CD4-positive, alpha-beta T cell treated with Interleukin-15 for 4 hours (primary cell): ENCODE data around the gene GPS2.

Experiments
- DNase-seq: peaks from one replicate; pipeline ENCODE4 v3.0.0-alpha.2; 2020; ENCODE audit warnings: low spot score

GPS2 gene, protein sequence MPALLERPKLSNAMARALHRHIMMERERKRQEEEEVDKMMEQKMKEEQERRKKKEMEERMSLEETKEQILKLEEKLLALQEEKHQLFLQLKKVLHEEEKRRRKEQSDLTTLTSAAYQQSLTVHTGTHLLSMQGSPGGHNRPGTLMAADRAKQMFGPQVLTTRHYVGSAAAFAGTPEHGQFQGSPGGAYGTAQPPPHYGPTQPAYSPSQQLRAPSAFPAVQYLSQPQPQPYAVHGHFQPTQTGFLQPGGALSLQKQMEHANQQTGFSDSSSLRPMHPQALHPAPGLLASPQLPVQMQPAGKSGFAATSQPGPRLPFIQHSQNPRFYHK

DNA sequence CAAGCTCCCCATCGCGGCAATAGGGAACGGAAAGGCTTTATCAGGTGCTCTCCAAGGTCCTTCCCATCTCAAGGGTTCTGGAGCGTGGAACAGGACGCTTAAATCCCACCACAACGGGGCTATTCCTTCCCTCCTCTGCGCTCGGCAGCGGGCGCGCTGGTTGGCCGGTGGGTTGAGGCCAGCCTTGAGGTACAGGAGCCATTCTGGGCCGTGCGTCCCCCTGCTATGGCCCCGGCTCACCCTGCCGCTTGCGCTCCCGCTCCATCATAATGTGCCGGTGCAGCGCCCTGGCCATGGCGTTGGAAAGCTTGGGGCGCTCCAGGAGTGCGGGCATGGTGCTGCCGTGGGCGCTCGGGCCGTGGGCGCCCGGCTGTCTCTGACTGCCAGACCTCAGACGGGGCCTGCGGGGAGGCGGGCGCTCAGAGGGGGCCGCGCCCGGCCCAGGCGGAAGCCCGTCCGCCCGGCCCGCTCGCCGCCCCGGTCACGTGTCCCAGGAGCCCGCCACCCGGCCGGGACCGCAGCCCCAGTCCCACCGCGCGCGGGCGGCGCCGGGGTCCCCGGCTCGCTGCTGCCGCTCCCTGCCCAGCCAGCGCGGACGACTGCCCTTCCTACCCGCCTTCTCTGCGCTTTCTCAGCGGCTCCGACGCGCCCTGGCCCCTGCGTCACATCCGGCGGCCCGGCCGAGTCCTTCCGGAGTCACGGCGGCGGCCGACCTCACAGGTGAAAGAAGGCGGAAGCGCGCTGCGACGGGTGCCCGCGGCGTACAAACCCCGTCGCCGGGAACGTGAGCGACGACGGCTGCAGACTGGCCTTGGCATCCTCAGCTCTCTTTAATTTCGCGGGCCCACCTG, at the start of gene GPS2:
Gene GPS2 (minus strand): TSS at position 642 of the 851 bp plus-strand sequence. CDS start 308 bp downstream, at position 334.
- peak; percentile 92 for DNase-seq

DNA sequence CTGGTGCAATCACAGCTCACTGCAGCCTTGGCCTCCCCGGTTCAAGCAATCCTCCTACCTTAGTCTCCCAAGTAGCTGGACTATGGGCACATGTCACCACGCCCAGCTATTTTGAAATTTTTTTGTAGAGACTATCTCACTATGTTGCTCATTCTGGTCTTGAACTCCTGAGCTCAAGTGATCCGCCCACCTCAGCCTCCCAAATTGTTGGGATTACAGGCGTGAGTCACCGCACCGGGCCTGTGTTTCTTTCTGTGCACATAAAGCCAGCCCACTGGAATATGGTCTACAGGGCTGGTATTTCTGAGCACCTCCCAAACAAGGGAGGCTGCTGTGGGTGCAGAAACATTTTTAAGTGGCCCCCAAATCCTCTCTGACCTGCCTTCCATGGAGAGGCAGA, 48.2 kb upstream of the GPS2 start:
- DNase-seq: no peak

DNA sequence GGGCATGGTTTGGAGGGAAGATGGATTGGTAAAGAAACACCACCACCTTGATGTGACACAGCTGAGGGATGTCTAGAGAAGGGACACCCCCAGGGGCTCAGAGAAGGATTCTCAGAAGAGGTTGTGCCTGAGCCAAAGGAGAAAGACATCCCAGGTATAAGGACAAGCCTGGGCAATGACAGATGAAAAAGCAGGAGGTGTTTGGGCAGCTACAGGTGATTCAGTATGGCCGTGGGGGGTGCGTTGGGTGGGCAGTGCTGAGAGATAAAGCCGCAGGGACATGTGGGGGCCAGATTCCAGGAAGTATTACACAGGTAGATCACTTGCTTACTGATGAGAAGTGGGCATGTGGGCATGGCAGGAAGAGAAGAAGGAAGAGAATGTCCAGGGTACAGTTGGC, 46.7 kb upstream of the GPS2 start:
- DNase-seq: no peak

DNA sequence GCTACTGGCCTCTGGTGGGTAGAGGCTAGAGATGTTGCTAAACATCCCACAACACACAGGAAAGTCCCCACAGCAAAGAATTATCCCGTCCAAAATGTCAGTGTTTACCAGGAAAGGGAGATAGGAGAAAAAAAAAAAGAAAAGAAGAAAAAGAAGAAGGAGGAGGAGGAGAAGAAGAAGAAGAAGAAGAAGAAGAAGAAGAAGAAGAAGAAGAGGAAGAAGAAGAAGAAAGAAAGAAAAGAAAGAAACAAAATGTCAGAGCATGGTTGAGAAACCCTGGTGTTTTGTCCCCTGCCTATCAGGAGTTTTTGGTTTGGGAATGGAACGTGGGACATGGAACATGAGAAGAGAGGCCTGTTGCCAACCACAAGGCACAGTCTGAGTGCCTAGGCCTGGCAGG, 42.2 kb upstream of the GPS2 start:
- DNase-seq: no peak

DNA sequence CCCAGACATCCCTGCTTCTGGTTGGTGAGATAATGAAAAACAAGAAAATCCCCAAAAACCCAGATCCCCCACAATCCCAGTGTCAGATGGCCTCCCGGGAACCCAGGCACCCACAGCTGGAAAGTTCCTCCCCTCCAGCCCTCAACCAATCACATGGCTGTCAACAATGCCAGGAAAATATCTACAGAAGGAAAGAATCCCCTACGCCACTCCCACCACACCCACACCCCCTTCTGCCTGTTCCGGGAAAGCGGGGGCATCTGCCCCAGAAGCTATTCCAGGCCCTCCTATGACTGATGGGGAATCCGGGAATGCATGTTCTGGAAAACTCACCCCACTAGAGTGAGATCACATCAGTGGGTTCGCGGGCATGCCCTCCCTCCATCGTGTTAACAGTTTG, 41.6 kb upstream of the GPS2 start:
- DNase-seq: no peak

DNA sequence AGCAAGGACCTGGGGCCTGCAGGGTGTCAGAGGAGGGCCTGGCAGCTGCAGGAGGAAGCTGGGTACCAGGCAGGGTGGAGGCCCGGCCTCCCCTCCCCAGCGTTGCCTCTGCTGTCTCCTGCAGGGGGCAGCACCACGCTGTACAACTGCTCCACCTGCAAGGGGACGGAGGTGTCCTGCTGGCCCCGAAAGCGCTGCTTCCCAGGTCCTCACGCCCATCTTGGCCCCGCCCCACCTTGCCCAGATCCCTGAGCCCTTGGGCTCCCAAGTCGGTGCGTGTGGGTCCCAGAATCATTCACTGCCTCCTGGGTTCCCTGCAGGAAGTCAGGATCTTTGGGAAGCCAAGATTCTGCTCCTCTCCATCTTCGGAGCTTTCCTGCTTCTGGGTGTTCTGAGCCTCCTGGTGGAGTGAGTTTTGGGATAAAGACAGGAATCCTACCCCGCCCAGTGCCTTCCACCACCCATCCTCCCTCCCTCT, 41.0 kb upstream of the GPS2 start:
- DNase-seq: peak; percentile 88

DNA sequence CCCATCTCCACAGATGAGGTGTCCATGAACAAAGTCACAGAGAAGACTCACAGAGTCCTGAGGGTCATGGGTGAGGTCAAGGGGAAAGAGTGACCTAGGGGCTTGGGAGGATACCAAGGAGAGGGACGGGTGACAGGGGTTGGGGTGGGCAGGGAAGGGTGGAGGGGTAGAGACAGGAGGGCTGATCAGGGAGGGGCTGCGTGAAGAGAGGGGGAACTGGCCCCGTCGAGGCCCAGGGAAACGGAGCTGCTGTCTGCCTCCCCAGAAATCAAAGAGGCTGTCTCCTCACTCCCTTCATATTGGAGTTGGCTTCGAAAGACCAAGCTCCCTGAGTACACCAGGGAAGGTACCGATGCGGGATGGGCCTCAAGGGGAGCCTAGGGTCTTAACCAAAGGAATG, 40.4 kb upstream of the GPS2 start:
- no peak for DNase-seq

DNA sequence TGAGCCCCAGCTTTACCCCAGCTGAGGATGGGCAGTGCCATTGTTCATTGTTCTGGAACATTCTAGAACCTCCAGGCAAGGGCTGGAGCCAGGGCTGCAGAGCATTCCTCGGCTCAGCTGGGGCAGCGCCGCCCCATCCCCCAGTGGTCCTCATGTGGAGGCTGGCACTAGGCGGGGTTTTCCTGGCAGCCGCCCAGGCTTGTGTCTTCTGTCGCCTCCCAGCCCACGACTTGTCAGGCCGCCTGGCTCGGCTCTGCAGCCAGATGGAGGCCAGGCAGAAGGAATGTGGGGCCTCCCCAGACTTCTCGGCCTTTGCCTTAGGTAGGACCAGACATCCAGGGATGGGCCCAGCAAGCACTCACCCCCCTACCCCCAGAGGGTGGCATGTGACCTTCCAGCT, 39.9 kb upstream of the GPS2 start, which contains the start of gene TMEM95:
Gene TMEM95 (plus strand): TSS at position 104 of the 400 bp plus-strand sequence. CDS start 49 bp downstream, at position 153.
- DNase-seq: no peak

DNA sequence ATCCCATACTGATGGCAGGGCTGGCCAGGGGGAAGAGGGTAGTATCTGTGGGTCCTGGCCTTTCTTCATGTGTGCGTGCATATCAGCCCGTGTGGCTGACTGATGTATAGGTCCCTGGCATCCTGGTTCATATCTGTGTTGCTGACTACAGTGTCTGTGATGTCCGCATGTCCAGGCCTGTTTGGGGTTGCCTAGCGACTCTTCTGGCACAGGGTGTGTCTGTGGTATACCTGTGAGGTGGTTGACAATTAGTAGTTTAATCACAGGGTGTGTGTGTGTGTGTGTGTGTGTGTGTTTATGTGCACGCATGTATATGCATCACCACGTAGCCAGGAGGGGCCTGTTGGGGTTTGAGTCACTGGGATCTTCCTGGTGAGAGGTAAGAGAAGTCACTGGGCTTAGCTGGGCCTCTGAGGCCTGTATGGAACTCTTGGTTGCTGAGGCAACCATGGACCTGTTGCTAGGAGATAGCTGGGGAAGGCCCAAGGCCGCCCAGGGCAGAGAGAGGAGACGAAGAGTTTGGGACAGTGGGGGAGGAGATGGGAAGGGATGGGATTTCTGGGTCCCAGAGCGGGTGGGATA, 39.2 kb upstream of the GPS2 start:
- DNase-seq: peak; percentile 70

DNA sequence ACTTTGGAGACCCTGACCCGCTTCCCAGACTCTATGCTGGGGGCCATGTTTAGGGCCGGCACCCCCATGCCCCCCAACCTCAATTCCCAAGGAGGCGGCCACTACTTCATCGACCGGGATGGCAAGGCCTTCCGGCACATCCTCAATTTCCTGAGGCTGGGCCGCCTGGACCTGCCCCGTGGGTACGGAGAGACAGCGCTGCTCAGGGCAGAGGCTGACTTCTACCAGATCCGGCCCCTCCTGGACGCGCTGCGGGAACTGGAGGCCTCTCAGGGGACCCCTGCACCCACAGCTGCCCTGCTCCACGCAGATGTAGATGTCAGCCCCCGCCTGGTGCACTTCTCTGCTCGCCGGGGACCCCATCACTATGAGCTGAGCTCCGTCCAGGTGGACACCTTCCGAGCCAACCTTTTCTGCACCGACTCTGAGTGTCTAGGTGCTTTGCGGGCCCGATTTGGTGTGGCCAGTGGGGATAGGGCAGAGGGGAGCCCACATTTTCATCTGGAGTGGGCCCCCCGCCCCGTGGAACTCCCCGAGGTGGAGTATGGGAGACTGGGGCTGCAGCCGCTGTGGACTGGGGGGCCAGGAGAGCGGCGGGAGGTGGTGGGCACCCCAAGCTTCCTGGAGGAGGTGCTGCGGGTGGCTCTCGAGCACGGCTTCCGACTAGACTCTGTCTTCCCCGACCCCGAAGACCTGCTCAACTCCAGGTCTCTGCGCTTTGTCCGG, 37.9 kb upstream of the GPS2 start:
- no peak for DNase-seq

DNA sequence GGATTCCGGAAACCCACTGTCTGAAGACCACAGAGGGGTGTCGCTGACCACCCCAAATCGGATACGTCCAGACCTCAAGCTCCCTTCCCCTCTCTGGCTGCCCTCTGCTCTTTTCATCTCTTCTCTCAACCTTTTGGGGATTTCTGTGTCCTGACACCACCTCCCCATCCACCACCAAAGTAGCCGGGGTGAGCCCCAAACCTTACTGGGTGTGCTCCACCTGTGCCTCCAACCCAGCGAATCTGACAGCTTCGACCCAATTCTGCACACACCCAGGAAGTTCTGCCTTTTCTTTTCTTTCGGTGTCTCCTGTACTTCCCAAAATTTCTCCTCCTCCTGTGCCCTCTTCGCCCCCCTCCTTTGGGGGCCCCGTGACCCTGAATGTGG, 37.3 kb upstream of the GPS2 start:
- DNase-seq: peak; percentile 11

DNA sequence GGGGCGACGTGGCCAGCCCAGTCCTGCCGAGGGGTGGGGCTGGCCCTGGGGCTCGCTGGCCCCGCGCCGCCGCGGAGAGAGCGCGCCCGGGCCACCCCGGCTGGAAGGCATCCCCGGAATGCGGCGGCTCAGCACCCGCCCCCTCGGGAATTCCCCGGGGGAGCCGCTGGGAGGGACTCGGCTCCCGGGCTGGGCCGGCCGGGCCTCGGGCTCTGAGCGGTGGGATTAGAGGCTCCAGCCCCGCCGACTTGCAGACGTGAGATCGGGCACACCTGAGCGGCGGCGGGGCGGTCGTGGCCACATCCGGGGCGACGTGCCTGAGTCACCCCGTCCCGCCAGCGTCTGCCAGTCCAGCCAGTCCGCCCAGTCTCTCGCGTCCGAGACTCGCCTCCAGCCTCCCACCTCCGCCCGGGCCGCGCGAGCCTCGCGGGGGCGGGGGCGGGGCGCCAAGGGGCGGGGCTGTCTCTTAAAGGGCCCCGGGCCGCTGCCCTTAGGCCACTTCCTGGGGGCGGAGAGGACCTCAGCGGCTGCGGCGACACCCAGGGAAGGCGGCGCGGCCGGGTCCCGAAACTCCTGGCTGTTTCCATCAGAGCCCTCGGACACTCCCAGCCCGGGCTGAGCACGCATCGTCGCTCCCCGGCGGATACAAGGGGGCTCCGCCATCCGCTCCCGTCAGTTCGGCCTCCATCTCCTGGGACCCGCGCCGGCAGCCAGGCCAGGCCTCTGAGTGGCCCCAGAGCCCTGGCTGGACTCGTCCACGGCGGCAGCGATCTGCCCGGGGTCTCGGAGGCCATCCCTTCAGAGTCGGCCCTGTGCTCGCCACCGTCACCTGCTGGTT, 36.7 kb upstream of the GPS2 start, which contains the start of gene KCTD11:
Gene KCTD11 (plus strand): TSS at position 498 of the 838 bp plus-strand sequence.
- peak; percentile 81 for DNase-seq

DNA sequence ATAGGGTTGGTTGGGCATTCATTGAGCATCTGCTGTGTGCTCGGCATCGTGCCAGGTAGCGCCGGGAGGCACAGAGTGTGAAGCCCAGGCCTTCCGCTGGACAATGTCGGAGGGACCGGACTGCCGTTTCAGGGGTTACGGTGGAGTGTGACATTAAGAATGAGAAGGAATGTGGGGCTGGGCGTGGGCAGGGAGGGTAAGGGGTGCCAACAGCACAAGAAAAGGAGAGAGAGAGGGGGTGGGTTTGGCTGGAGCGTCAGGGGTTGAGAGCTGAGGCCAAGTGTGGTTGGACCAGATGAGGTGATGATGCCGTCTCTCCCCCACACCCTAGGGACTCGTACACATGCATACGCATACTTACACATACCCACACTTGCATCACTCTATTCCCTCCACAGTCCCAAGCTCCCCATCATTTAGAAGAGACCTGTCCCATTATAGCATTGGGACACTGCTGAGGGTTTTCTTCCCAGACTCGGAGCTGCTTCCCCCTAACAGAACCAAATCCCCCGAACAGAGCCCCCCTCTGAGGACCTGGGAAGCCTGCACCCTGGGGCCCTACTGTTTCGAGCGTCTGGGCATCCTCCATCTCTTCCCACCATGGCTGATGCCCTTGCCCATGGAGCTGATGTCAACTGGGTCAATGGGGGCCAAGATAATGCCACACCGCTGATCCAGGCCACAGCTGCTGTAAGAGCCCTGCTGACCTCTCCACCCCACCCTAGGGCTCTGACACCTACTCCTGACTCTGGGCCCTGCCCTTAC, 33.5 kb upstream of the GPS2 start:
- no peak for DNase-seq

DNA sequence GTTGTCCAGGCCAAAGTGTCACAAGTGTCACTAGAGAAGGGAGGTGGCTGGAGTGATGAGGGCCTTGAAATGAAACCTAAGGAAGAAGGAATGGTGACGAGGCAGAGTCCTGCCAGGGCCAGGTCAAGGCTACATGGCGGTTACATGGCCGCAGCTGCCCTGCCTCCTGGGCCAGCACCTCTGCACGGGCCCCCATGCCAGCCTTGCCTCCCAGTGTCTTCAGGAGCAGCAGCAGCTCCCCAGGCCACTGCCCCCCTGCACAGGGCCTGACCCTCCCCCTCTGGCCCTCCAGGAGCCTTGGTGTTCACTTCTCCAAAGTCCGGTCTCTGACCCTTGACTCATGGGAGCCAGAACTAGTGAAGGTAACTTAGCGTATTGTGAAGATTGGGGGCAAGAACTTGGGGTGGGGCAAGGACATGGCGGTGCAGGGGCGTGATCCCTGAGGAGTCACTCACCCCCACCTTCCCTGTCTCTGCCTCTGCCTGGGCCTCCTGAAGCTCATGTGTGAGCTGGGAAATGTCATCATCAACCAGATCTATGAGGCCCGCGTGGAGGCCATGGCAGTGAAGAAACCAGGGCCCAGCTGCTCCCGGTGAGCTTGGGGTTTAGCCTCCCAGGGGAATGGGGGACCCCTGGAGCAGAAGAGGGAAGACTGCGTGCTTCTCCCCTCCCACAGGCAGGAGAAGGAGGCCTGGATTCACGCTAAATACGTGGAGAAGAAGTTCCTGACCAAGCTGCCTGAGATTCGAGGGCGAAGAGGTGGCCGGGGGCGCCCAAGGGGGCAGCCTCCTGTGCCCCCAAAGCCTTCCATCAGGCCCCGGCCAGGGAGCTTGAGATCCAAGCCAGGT, 32.7 kb upstream of the GPS2 start:
- DNase-seq: no peak

DNA sequence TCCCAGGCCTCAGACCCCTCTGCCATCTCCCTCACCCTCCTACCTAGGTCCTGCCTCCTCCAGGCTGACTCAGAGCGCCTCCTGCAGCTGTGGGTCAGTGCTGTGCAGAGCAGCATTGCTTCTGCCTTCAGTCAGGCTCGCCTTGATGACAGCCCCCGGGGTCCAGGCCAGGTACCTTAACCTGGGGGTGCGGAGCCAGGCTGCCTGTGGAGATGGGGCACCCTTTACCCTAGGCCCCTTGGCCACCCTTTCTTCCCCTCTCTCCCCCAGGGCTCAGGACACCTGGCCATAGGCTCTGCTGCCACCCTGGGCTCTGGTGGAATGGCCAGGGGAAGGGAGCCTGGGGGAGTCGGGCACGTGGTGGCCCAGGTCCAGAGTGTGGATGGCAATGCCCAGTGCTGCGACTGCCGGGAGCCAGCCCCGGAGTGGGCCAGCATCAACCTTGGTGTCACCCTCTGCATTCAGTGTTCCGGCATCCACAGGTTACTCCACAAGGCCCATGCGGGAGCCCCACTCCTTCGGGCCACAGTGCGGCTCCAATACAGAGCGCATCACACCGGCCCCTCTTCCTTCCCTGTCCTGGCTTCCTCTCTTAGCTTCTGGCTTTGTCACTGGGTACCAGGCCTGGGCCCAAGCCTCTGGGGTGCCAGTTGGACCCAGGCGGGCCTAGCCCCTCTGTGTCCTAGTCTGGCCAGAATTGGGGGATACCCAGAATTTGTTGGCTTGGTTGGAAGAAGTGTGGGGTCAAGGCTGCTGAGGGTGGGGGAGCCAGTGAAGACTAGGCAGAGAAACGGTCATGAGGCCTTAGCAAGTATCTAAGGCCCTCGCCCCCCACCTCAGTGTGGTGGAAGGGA, 31.8 kb upstream of the GPS2 start:
- no peak for DNase-seq

DNA sequence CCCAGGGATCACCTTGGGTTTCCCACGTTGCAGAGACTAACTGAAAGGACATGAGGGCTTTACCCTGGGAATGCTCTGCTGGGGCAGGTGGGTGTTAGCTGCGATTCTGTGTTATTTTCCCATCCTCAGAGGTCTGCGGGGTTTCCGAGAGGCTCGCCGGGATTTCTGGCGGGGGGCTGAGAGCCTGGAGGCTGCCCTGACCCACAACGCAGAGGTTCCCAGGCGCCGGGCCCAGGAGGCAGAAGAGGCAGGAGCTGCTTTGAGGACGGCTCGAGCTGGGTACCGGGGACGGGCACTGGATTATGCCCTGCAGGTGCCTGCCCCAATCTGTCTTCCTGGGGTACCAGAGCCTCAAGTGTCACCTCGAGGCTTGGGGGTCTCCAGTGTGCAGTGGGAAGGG, 28.1 kb upstream of the GPS2 start:
- DNase-seq: no peak

DNA sequence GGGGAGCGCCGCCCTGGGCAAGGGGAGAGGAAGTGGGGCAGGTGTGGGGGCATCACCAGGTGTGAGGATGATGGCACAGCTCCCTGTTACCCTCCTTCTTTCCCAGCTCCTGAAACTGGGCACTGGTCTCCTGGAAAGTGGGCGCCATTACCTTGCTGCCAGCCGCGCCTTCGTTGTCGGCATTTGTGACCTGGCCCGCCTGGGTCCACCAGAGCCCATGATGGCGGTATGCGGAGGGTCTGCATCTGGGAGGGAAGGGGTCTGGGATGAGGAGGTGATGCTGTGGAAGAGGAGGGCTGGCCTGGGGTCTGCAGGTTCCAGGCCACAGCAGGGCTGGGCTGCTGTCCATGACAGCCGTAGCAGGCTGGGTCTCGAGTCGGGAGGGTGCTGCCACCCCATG, 26.7 kb upstream of the GPS2 start:
- no peak for DNase-seq

DNA sequence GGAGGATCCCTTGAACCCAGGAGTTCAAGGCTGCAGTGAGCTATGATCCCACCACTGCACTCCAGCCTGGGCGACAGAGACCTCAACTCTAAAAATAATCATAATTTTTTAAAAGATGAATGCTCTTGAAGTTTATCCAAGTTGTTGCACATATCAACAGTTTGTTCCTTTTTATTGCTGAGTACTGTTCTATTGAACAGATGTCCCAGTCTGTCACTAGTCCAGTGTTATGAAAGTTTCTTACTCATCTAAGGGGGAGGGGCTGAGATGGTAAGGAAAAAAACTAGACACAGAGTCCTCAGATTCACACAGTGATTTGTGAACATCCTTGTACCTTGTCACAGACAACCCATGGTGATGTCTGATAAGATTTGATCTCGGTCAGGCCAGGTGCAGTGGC, 25.0 kb upstream of the GPS2 start:
- DNase-seq: no peak
